Measurements from ENCODE around the gene ALPL. TPM values are rescaled to one million over a fixed set of nuclear protein-coding genes. Genes with fewer than 3 reads are reported as not detected.

The ALPL gene
- total and polyA plus RNA-seq, 5 donors: 10.1 to 32.1 (median 14.1) TPM

DNA sequence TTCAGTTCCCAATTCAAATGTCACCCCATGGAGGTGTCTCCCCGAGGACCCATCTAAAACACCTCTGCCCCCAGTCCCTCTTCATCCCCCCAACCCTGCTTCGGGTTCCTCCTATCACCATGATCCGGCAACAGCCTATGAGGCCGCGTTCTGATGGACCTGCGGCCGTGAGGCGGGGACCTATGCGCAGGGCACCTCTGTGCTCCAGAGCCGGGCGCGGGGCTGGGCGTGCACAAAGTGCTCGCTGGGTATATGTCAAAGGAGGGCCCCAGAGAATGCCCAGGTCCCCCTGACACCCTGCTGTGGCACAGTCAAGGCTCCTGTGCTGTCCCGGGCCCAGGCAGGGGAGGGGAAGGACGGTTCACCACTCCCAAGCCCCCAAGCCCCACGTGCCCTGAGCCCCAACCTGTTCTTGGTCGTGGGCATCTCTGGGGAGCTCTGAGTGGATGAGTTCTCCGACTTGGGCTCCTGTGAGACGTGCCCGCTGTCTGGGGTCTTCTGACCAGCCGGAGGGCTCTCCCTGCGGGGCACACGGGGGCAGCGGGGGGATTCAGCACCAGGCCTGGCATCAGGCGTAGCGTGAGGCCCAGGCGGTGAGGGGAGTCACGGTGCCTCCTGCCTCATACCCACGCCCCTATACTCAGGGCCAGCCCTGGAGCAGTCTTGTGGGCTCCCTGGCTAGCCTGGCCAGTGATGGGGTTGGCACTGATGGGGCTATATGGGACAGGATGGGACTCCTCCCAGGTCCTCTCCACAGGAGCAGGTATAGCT, 92.2 kb downstream of the ALPL start:
- 92% methylated on average over 30 of the region's 30 CpGs for WGBS
- ATAC-seq (no peak), DNase-seq (peak in 1 of 3 donors; percentile 52)
- Histone ChIP-seq H3K4me1 (ENCODE audit: control insufficient read depth, insufficient read depth, low read length) (no peaks in the 10 kb centered on the region), H3K4me3 (ENCODE audit: low read length) (no peak overlapping the region), H3K9me3 (ENCODE audit: control insufficient read depth, low read length) (no peaks in the 10 kb centered on the region), H3K27ac (ENCODE audit: low read length) (no peak overlapping the region), H3K27me3 (ENCODE audit: control insufficient read depth, insufficient read depth) (no peaks in the 10 kb centered on the region)
- intact Hi-C loops (cut with DNase I): no loop called here

- DNase-seq: no peak
- Histone ChIP-seq H3K27me3 (ENCODE audit: control insufficient read depth, insufficient read depth) (no peaks in the 10 kb centered on the region), H3K9me3 (ENCODE audit: control insufficient read depth, low read length) (no peaks in the 10 kb centered on the region), H3K27ac (ENCODE audit: low read length) (no peak overlapping the region), H3K4me1 (ENCODE audit: control insufficient read depth, insufficient read depth, low read length) (no peaks in the 10 kb centered on the region), H3K4me3 (ENCODE audit: low read length) (no peak overlapping the region)
- 86% methylated on average over 39 of the region's 39 CpGs for WGBS
- intact Hi-C loops (cut with DNase I): no loop called here
- no peak for ATAC-seq
Observed at GRCh38 chr1:21603177-21604138, 94.2 kb downstream of the ALPL start.

DNA sequence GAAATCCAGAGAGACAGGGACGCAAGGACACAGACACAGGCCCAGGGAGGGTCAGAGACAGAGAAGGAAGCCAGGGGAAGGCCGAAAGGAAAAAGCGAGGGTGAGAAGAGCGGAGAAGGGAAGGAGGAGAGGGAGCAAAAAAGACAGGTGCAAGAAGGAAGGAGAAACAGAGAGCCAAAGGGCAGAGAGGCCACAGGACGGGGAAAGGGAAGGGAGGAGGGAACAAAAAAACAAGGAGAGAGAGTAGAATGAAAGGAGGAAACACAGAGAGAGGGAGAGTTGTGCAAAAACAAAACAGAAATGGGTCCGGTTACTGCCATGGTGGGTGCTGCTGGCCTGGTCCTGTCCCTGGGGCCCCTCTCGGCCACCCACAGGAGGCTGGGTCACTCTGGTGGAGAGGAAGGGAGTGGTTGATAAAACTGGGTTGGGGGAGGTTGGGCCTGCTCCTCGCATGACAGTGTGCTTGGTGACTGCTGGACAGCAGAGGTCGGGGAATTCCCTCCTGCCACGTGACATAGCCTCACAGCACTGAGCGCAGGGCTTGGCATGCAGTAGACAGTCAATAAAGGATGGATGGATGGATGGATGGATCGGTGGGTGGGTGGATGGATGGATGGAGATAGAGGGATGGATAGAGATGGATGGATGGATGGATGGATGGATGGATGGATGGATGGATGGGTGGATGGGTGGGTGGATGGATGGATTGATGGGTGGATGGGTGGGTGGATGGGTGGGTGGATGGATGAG, 95.2 kb downstream of the ALPL start:
- Histone ChIP-seq H3K27me3 (ENCODE audit: control insufficient read depth, insufficient read depth) (no peaks in the 10 kb centered on the region), H3K4me1 (ENCODE audit: control insufficient read depth, insufficient read depth, low read length) (no peaks in the 10 kb centered on the region), H3K4me3 (ENCODE audit: low read length) (no peak overlapping the region), H3K27ac (ENCODE audit: low read length) (no peak overlapping the region), H3K9me3 (ENCODE audit: control insufficient read depth, low read length) (no peaks in the 10 kb centered on the region)
- no peak for ATAC-seq
- DNase-seq: no peak
- 83% methylated on average over 12 of the region's 12 CpGs for WGBS
- intact Hi-C loops (cut with DNase I): no loop called here

- ATAC-seq: no peak
- no peaks in the 10 kb centered on the region for H3K4me1 ChIP-seq (ENCODE audit: control insufficient read depth, insufficient read depth, low read length)
- no peaks in the 10 kb centered on the region for H3K27me3 ChIP-seq (ENCODE audit: control insufficient read depth, insufficient read depth)
- WGBS: 87% methylated on average over 7 of the region's 7 CpGs
- no peak for DNase-seq
- no peaks in the 10 kb centered on the region for H3K9me3 ChIP-seq (ENCODE audit: control insufficient read depth, low read length)
- H3K27ac ChIP-seq (ENCODE audit: low read length): no peak overlapping the region
- no peak overlapping the region for H3K4me3 ChIP-seq (ENCODE audit: low read length)
- intact Hi-C loops (cut with DNase I): no loop called here
Observed at GRCh38 chr1:21605012-21605715, 95.9 kb downstream of the ALPL start.

GRCh38 chr1:21605964-21606705, 96.9 kb downstream of the ALPL start:
- H3K27me3 ChIP-seq (ENCODE audit: control insufficient read depth, insufficient read depth): no peaks in the 10 kb centered on the region
- DNase-seq (no peak), ATAC-seq (no peak)
- intact Hi-C loops (cut with DNase I): no loop called here
- 86% methylated on average over 15 of the region's 15 CpGs for WGBS
- H3K4me3 ChIP-seq (ENCODE audit: low read length): no peak overlapping the region
- H3K4me1 ChIP-seq (ENCODE audit: control insufficient read depth, insufficient read depth, low read length): no peaks in the 10 kb centered on the region
- H3K9me3 ChIP-seq (ENCODE audit: control insufficient read depth, low read length): no peaks in the 10 kb centered on the region
- H3K27ac ChIP-seq (ENCODE audit: low read length): no peak overlapping the region

DNA sequence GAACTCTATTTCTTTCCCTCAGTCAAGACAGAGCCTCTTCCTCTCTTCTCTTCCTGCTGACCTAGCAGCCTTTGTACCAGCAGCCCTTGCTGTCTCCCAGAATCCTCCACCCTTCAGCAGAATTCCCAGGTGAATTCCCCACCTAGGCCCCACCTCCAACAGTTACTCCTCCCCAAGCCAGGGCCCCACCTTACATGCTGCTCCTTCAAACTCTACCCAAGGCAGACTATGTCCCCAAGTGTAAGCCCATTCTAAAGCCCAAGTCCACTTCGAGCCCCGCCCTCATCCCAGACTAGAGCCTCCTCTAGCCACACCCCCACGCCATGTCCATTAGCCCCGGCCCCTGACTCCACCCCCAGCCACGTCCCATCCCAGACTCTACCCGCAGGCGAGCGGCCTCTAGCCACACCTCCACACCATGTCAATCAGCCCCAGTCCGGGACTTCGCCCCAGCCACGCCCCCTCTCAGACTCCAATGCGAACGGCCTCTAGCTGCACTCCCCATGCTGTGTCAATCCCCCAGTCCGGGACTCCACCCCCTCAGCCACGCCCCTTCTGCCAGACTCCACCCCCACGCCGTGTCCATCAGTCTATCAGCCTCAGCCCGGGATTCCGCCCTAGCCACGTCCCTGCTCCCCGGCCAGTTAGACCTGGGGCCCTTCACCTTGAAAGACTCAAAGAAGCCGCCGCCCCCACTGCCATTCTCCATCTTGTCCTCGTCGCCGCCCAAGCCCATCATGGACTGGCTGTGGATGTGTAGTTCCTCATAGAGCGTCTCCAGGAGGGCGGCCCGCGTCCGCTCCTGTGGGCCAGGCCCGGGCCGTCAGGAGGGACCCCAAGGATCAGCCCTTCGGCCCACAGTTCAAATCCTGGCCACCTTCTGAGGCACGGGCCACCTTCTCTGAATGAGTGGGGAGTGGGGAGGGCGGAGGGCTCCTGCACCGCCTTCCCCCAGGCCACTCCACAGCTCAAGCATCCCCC, 98.6 kb downstream of the ALPL start:
- intact Hi-C loops (cut with DNase I): no loop called here
- peak; percentile 90 to 95 (median 91) for DNase-seq
- H3K4me3 ChIP-seq (ENCODE audit: low read length): no peak overlapping the region
- H3K9me3 ChIP-seq (ENCODE audit: control insufficient read depth, low read length): no peaks in the 10 kb centered on the region
- peak; percentile 85 to 94 for ATAC-seq
- H3K27me3 ChIP-seq (ENCODE audit: control insufficient read depth, insufficient read depth): no peaks in the 10 kb centered on the region
- H3K4me1 ChIP-seq (ENCODE audit: control insufficient read depth, insufficient read depth, low read length): no peaks in the 10 kb centered on the region
- 32% methylated on average over 37 of the region's 37 CpGs for WGBS
- no peak overlapping the region for H3K27ac ChIP-seq (ENCODE audit: low read length)

- DNase-seq (no peak), ATAC-seq (no peak)
- Histone ChIP-seq H3K4me3 (ENCODE audit: low read length) (no peak overlapping the region), H3K9me3 (ENCODE audit: control insufficient read depth, low read length) (no peaks in the 10 kb centered on the region), H3K27ac (ENCODE audit: low read length) (no peak overlapping the region), H3K4me1 (ENCODE audit: control insufficient read depth, insufficient read depth, low read length) (no peaks in the 10 kb centered on the region), H3K27me3 (ENCODE audit: control insufficient read depth, insufficient read depth) (no peaks in the 10 kb centered on the region)
- 69% methylated on average over 4 of the region's 4 CpGs for WGBS
- intact Hi-C loops (cut with DNase I): no loop called here
Observed at GRCh38 chr1:21608798-21609197, 99.6 kb downstream of the ALPL start.

- no peak for DNase-seq
- Histone ChIP-seq H3K27me3 (ENCODE audit: control insufficient read depth, insufficient read depth) (no peaks in the 10 kb centered on the region), H3K27ac (ENCODE audit: low read length) (no peak overlapping the region), H3K9me3 (ENCODE audit: control insufficient read depth, low read length) (no peaks in the 10 kb centered on the region), H3K4me3 (ENCODE audit: low read length) (no peak overlapping the region), H3K4me1 (ENCODE audit: control insufficient read depth, insufficient read depth, low read length) (no peaks in the 10 kb centered on the region)
- no peak for ATAC-seq
- 76% methylated on average over 16 of the region's 16 CpGs for WGBS
- intact Hi-C loops (cut with DNase I): no loop called here
Observed at GRCh38 chr1:21610027-21610426, 100.8 kb downstream of the ALPL start.

GRCh38 chr1:21610989-21611785, 102.0 kb downstream of the ALPL start:
- Histone ChIP-seq H3K27ac (ENCODE audit: low read length) (no peak overlapping the region), H3K4me3 (ENCODE audit: low read length) (no peak overlapping the region), H3K27me3 (ENCODE audit: control insufficient read depth, insufficient read depth) (no peaks in the 10 kb centered on the region), H3K4me1 (ENCODE audit: control insufficient read depth, insufficient read depth, low read length) (no peaks in the 10 kb centered on the region), H3K9me3 (ENCODE audit: control insufficient read depth, low read length) (no peaks in the 10 kb centered on the region)
- intact Hi-C loops (cut with DNase I): no loop called here
- 86% methylated on average over 21 of the region's 21 CpGs for WGBS
- DNase-seq (no peak), ATAC-seq (no peak)

All from right cardiac atrium (tissue), 5 donors.